ENCODE results near the gene GREM2. TPM values are rescaled to one million over a fixed set of nuclear protein-coding genes. Genes with fewer than 3 reads are reported as not detected.

Gene GREM2
- total RNA-seq, 1 experiment from 2014 or later = not detected

DNA sequence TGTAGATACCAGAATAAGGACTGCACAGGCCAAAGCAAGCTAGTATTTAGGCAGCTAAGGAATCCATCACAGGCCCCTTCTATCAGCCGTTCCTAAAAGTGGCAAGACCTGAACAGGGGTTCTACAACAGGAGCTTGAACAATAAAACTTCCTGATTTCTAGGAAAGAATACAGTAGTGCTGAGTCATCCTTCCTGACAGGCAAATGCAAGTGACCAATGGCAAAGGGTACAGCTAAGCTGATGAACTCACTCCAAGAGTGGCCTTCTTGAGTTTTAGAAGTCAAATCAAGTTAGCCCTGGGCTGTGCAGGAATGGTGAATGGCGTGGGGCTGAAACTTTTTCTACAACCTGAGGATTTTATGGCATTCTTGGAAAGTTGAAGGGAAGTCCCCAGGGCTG is 112.9 kb downstream of the GREM2 start:
- H3K4me3 ChIP-seq (ENCODE audit: low read depth, low read length, poor library complexity, severe bottlenecking) = no peak overlapping the region
- no peaks in the 10 kb centered on the region for H3K36me3 ChIP-seq (ENCODE audit: insufficient read depth, low read length, poor library complexity, severe bottlenecking)
- H3K27me3 ChIP-seq (replicated peaks; ENCODE audit: insufficient read depth, low read depth, low read length, poor library complexity) = peaks cover 9% of the 10 kb centered on the region
- CTCF ChIA-PET = no interaction called here
- TF ChIP-seq, protein P1, sequence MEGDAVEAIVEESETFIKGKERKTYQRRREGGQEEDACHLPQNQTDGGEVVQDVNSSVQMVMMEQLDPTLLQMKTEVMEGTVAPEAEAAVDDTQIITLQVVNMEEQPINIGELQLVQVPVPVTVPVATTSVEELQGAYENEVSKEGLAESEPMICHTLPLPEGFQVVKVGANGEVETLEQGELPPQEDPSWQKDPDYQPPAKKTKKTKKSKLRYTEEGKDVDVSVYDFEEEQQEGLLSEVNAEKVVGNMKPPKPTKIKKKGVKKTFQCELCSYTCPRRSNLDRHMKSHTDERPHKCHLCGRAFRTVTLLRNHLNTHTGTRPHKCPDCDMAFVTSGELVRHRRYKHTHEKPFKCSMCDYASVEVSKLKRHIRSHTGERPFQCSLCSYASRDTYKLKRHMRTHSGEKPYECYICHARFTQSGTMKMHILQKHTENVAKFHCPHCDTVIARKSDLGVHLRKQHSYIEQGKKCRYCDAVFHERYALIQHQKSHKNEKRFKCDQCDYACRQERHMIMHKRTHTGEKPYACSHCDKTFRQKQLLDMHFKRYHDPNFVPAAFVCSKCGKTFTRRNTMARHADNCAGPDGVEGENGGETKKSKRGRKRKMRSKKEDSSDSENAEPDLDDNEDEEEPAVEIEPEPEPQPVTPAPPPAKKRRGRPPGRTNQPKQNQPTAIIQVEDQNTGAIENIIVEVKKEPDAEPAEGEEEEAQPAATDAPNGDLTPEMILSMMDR (conservative IDR thresholded peaks at IDR 0.05; ENCODE audit: low read depth, low read length) = no peak
- no peak for TF ChIP-seq EZH2 (IDR thresholded peaks at IDR 0.05; ENCODE audit: borderline replicate concordance, low read depth, low read length, poor library complexity, severe bottlenecking)
- POLR2A ChIA-PET (ENCODE audit: low non-redundant PET) = no interaction called here
- no TSS peak for BruUV-seq (replicated peaks)
- DNase-seq (ENCODE audit: low spot score) = no peak
- H3K27ac ChIP-seq (ENCODE audit: low read depth, low read length, poor library complexity, severe bottlenecking) = no peak overlapping the region
- intact Hi-C loops (cut with micrococcal nuclease; ENCODE audit: unreplicated experiment) = no loop called here
- H3K9me3 ChIP-seq (ENCODE audit: low read depth, low read length, poor library complexity, severe bottlenecking) = no peaks in the 10 kb centered on the region
- H3K4me1 ChIP-seq (ENCODE audit: insufficient read depth, low read length, poor library complexity, severe bottlenecking) = no peaks in the 10 kb centered on the region

DNA sequence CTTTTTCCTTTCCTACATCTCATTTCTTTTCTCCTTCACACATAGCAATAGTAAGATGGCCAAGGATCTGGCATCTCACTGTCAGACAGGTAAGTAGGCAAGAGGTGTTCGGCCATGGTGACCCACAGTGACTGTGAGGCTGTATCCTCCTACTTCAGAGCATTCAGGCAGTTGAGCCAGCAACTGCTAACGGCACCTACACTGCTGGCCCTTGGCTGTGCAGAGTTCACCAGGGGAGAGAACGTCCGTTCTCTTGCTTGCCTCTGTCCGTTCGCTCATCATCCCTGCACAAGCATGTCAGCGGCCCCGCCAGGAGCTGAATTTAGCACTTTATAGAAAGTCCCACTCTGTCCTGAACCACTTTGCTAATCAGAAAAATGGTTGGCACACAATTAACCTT is 113.6 kb downstream of the GREM2 start:
- peaks cover 6% of the 10 kb centered on the region for H3K27me3 ChIP-seq (replicated peaks; ENCODE audit: insufficient read depth, low read depth, low read length, poor library complexity)
- CTCF ChIA-PET = no interaction called here
- no TSS peak for BruUV-seq (replicated peaks)
- H3K9me3 ChIP-seq (ENCODE audit: low read depth, low read length, poor library complexity, severe bottlenecking) = no peaks in the 10 kb centered on the region
- DNase-seq (ENCODE audit: low spot score) = no peak
- H3K27ac ChIP-seq (ENCODE audit: low read depth, low read length, poor library complexity, severe bottlenecking) = no peak overlapping the region
- TF ChIP-seq, protein P1 (conservative IDR thresholded peaks at IDR 0.05; ENCODE audit: low read depth, low read length) = no peak
- TF ChIP-seq EZH2 (IDR thresholded peaks at IDR 0.05; ENCODE audit: borderline replicate concordance, low read depth, low read length, poor library complexity, severe bottlenecking) = no peak
- no peaks in the 10 kb centered on the region for H3K4me1 ChIP-seq (ENCODE audit: insufficient read depth, low read length, poor library complexity, severe bottlenecking)
- no peak overlapping the region for H3K4me3 ChIP-seq (ENCODE audit: low read depth, low read length, poor library complexity, severe bottlenecking)
- intact Hi-C loops (cut with micrococcal nuclease; ENCODE audit: unreplicated experiment) = no loop called here
- no peaks in the 10 kb centered on the region for H3K36me3 ChIP-seq (ENCODE audit: insufficient read depth, low read length, poor library complexity, severe bottlenecking)
- POLR2A ChIA-PET (ENCODE audit: low non-redundant PET) = no interaction called here

DNA sequence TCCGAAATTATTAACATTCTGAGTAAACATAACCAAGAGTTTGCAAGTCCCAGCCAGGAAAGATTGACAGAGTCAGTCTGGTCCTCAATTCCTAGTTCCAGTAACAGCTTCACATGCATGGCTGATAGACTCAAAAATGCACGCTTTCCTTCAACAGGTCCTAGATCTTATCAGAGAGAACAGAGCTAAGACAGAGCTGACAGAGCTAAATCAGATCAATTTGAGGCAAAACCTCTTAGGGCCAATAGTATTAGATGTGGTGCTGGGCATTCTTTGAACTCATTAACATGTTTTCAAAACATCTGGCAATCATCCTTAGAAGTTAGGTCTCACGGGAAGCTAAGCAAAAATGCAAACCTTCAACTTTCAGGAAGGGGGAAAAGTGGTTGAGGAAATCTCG is 114.0 kb downstream of the GREM2 start:
- POLR2A ChIA-PET (ENCODE audit: low non-redundant PET) = no interaction called here
- BruUV-seq (replicated peaks) = no TSS peak
- no peaks in the 10 kb centered on the region for H3K9me3 ChIP-seq (ENCODE audit: low read depth, low read length, poor library complexity, severe bottlenecking)
- DNase-seq (ENCODE audit: low spot score) = no peak
- H3K27me3 ChIP-seq (replicated peaks; ENCODE audit: insufficient read depth, low read depth, low read length, poor library complexity) = peaks cover 4% of the 10 kb centered on the region
- no peaks in the 10 kb centered on the region for H3K36me3 ChIP-seq (ENCODE audit: insufficient read depth, low read length, poor library complexity, severe bottlenecking)
- TF ChIP-seq, protein P1 (conservative IDR thresholded peaks at IDR 0.05; ENCODE audit: low read depth, low read length) = no peak
- TF ChIP-seq EZH2 (IDR thresholded peaks at IDR 0.05; ENCODE audit: borderline replicate concordance, low read depth, low read length, poor library complexity, severe bottlenecking) = no peak
- no peaks in the 10 kb centered on the region for H3K4me1 ChIP-seq (ENCODE audit: insufficient read depth, low read length, poor library complexity, severe bottlenecking)
- H3K27ac ChIP-seq (ENCODE audit: low read depth, low read length, poor library complexity, severe bottlenecking) = no peak overlapping the region
- CTCF ChIA-PET = no interaction called here
- intact Hi-C loops (cut with micrococcal nuclease; ENCODE audit: unreplicated experiment) = no loop called here
- H3K4me3 ChIP-seq (ENCODE audit: low read depth, low read length, poor library complexity, severe bottlenecking) = no peak overlapping the region
